Inflammatory macrophage treated with lipopolysaccharide for 4 hours (primary cell): Measurements from ENCODE around the gene CYFIP2.
"Not testable (repeated sequence)": the region's sequence is repeated elsewhere in the genome, so short reads cannot be mapped to it uniquely, and the experiment has no call there.

Experiments used
- DNase-seq: peaks from one replicate; pipeline ENCODE4 v3.0.0-alpha.2; 2020

Gene CYFIP2

DNA sequence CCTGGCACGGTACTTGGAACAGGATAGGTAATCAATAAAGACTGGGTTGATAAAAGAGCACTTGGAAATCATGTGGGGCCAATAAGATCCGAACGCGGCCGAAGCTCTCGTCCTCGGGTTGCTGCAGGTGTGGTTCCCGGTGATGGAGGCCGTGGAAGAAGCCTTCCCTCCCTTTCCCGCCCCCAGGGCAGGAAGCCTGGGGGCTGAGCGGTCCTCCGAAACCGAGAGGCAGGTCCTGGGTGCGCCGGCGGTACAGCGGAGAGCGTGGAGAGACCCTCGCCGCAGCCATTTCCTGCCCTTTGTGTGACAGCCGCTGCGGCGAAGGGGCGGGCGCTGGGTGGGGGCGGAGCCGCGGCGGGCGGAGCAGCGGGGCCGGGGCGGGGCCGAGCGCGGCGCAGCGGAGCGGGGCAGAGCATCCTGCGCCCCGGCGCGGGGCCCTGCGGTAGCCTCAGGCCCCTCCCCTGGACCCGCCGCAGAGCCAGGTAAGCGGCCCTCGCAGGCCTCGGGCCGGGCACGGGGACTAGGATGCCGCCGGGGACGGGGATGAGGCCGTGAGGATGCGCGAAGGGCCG is at the start of gene CYFIP2:
Gene CYFIP2 (plus strand): TSS at position 410 of the 572 bp plus-strand sequence. CDS start 19,239 bp downstream, outside the sequence.
- peak; percentile 39 for DNase-seq

- DNase-seq: no peak
These were observed 49.4 kb upstream of the CYFIP2 start for GRCh38 chr5:157216391-157217142.

GRCh38 chr5:157217289-157218024 is 48.5 kb upstream of the CYFIP2 start:
- no peak for DNase-seq

GRCh38 chr5:157219491-157220271 is 46.2 kb upstream of the CYFIP2 start:
- DNase-seq: no peak

GRCh38 chr5:157221959-157222358 is 44.0 kb upstream of the CYFIP2 start:
- no peak for DNase-seq

GRCh38 chr5:157222506-157223230 is 43.3 kb upstream of the CYFIP2 start:
- DNase-seq: peak; percentile 10

GRCh38 chr5:157225469-157226422 is 40.2 kb upstream of the CYFIP2 start:
- no peak for DNase-seq

DNA sequence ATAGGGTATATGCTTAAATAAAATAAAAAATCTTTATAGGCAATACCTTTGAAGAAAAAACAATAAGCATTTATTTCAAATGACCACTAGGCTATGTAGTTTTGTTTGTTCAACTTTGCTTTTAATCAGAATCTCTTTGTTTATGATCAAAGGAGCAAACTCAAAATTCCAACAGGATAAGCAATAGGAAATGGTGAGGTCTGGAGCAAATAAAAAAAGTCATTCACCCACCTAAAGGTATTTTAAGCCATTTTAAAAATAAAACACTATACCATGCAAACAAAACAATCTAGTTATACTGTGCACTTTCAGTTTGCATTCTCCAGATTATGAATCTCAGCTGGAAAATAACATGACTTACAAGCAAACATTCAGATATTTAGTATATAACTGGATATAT is 35.3 kb upstream of the CYFIP2 start:
- no peak for DNase-seq

DNA sequence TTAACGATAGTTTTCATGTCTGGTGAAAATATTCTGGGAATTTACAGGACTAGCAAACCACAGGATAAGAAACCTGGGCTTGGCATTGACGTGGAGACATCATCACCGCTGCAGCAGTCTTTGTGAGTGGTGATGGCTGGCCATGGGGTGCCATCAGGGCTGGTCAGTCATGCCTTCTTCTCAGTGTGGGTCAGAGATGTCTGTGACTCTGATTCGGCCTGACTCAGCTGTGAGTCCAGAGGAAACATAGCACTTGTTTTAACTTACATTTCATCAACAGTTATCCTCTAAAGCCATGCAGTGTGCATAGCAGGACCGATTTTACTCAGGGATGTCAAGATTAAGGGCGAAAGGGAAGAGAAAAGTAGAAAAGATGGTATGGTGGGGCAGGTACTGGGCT is 33.2 kb upstream of the CYFIP2 start:
- no peak for DNase-seq

DNA sequence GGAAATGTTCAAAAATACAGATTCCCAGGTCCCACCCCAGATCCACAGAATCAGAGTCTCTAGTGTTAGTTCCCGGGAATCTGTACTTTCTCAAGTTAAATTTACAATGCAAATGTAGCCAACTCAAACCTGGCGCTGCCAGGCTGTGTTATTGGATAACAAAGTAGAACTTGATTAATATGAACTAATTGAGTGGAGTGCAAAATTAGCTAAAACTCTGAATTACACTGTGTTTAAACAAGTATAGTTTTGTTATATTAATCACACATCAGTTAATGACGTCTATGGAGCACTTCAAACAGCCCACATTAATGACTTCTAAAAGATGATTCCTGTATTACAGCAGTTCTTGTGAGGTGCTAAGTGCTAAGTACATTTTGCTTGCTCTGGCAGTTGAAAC is 32.4 kb upstream of the CYFIP2 start:
- no peak for DNase-seq

GRCh38 chr5:157236423-157236822 is 29.5 kb upstream of the CYFIP2 start:
- DNase-seq: no peak

GRCh38 chr5:157241483-157241882 is 24.4 kb upstream of the CYFIP2 start:
- DNase-seq: no peak

GRCh38 chr5:157244704-157245103 is 21.2 kb upstream of the CYFIP2 start:
- not testable (repeated sequence) for DNase-seq

DNA sequence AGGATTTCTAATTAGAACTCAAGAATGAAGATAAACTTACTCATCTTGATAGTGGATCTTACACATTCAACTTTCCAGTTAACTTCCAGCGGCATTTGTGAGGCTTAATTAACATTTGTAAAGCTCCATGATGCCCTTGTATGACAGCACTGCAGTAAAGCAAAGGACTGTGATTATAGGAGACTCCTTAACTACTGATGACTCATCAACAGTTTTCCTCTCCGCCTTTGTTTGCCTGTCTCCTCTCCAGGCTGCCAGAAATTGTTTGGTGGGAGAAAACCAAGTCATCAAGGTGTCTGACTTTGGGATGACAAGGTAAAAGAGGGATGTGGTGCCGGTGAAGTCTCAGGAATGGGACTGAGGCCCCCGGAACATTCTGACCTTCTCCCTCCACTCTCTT is 20.4 kb upstream of the CYFIP2 start:
- no peak for DNase-seq

GRCh38 chr5:157245886-157246285 is 20.0 kb upstream of the CYFIP2 start:
- DNase-seq: no peak

DNA sequence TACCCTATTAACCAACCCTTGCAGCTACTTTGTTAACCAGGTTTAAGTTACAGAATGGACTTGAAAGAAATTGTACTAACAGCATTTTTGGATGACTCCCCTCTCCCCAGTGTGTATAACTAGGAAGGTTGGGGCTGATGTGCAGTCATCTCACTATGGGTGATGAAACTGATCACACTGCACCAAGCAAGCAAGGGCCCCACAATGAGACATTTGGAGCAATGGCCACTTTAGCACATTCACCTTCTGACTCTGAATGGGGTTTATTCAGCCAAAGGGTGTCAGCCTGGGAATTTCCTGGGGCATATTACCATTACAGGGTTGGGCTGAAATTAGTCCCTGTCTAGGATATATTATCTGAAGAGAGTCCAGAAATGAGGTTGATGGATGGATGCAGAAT is 18.7 kb upstream of the CYFIP2 start:
- no peak for DNase-seq

DNA sequence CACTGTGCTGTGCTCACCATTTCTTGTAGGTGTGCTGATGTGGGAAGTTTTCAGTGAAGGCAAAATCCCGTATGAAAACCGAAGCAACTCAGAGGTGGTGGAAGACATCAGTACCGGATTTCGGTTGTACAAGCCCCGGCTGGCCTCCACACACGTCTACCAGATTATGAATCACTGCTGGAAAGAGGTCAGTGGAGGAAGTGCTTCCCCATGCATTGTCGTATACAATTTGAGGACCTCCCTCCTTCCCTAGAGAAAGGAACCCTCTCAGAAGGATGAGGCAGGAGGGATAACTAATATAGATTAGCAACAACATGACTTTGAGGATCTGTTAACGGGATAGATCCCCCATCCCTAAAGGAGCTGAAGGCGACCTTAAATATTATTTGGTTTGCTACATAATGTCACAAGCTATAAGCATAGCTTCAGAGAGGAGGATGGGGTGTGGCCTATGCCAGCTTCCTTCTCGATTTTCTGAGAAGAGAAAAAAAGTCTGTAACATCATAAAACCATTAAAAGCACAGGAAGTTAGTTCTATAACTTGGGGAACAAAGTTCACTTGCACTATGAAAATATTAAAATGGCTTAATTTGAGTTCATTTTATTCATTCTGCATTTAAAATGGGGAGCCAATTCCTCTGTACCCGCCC is 17.0 kb upstream of the CYFIP2 start:
- peak; percentile 66 for DNase-seq

DNA sequence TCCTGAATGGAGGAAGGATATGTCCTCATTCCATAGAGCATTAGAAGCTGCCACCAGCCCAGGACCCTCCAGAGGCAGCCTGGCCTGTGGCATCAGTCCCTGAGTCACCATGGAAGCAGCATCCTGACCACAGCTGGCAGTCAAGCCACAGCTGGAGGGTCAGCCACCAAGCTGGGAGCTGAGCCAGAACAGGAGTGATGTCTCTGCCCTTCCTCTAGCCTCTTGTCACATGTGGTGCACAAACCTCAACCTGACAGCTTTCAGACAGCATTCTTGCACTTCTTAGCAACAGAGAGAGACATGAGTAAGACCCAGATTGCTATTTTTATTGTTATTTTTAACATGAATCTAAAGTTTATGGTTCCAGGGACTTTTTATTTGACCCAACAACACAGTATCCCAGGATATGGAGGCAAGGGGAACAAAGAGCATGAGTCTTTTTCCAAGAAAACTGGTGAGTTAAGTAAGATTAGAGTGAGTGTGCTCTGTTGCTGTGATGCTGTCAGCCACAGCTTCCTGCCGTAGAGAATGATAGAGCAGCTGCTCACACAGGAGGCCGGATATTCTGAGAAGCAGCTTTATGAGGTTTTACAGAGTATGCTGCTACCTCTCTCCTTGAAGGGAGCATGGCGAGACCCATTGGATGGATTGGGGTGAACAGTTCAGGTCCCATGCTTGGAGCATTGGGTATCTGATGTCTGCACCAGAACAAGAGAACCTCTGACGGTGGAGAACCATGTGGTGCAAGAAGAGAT is 13.0 kb upstream of the CYFIP2 start:
- no peak for DNase-seq

DNA sequence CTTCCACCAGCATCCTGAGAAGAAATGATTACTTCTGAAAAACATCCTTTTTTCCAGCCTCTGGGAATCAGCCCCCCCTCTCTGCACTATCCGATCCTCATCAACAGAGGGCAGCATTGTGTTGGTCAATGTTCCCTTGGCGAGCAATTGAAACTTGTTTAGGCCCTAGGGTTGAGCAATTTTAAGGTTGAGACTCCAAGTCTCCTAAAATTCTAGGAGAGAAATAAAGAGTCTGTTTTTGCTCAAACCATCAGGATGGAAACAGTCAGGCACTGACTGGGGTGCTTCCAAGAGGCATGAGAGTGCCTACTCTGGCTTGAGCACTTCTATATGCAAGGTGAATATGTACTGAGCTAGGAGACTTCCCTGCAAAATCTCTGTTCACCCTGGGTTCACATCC is 12.4 kb upstream of the CYFIP2 start:
- peak; percentile 62 for DNase-seq

DNA sequence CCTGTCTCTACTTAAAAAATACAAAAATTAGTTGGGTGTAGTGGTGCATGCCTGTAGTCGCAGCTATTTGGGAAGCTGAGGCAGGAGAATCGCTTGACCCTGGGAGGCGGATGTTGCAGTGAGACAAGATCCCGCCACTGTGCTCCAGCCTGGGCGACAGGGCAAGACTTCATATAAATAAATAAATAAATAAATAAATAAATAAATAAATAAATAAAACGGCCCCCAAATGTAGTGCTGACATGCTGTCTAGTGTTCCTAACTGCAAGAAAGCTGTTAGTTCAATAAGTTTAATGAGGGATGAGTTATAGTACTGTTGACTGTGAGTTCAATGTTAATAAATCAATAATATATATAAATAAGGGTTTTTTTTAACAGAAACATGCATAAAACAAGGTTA is 7.5 kb upstream of the CYFIP2 start:
- no peak for DNase-seq
